Midbrain (tissue), 1 donor: ENCODE results near the gene DENND4A.
A peak's percentile ranks its signal among the peaks of the same experiment; 100 is the strongest.
"Not testable (repeated sequence)": the region's sequence is repeated elsewhere in the genome, so short reads cannot be mapped to it uniquely, and the experiment has no call there.

Experiments used
- DNase-seq: peaks from one replicate; lab custom pipeline; 2025; lab: John Stamatoyannopoulos, UW

The DENND4A gene

DNA sequence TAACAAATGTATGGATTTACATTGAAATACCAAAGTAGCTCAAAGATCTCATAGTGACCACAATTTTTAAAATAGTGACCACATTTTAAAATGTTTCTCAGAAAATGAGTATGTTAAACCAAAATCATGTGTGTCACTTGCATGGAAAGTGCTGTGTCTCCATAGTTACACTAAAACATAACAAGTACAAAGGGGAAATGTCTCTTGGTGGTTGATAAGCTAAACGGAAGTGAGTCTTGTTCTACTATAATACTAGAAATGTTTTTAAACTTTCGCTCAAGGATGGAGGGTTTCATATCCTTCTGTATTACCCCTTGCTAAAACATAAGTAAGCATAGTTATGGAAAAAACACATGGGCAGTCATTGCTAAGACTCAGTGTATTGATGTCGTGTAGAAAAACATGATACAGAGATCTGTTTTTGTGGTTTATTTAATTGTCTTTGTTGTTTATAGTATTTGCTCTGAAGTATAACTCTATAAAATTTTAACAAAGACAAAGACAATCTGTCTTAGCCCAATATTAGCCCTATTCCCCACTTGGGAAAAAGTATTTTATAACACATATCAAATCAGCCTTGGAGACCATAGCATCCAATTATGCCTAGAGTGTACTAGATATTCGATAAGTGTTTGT is 27.0 kb upstream of the DENND4A start:
- DNase-seq: no peak

DNA sequence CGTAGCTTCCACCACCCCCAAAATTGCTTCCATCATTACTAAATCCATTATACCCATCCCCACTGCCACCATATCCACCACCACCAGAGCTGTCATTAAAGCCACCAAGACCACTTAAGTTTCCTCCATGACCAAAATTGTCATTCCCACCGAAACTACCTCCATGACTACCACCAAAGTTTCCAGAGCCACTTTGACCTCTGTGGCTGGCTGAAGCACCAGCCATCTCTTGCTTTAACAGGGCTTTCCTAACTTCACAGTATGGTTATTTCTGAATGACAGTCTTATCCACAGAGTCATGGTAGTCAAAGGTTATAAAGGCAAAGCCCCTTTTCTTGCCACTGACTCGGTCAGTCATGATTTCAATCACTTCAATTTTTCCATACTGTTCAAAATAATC is 24.3 kb upstream of the DENND4A start:
- DNase-seq: no peak

DNA sequence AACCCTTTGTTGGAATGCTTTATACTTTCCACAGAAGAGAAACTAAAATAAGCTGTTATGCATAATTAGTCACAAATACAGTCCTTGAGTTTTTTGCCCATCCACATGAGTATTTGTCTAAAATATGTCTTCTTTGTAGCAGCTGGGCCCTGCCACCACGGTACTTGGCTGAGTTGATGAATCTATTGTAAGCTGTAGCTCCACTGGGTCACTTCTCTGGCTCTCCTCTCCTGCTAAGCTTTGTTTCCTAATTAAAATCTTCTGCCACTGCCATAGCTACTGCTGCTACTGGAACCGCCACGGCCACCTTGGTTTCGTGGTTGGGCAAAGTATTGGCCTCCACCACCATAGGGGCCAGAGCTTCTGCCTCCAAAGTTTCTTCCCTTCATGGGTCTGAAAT is 23.9 kb upstream of the DENND4A start:
- peak; percentile 8 for DNase-seq

DNA sequence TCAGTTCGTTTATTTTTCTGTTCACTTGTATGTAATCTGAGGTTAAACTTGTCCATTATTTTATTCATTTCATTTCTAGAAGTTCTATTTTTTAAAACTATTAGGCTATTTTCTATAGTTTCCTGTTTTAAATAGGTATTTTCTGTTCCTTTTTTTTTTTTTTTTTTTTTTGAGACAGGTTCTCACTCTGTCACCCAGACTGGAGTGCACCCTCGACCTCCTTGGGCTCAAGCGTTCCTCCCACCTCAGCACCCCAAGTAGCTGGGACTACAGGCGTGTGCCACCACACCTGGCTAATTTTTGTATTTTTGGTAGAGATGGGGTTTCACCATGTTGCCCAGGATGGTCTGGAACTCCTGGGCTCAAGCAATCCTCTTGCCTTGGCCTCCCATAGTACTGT is 22.2 kb upstream of the DENND4A start:
- DNase-seq: not testable (repeated sequence)

DNA sequence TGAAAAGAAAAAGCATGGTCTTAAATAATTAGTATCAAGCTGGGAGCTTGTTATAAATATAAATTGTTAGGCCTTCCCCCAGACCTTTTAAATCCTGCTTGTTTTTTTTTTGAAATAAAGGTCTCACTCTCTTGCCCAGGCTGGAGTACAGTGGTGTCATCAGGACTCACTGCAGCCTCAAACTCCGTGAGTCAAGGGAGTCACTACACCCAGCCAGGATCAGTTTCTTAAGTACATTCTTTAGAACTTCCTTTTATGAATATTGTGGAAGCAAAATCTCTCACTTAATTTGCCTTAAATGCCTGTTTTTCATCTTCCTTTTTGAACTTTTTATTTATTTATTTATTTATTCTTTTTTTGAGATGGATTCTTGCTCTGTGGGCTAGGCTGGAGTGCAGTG is 20.8 kb upstream of the DENND4A start:
- DNase-seq: no peak

DNA sequence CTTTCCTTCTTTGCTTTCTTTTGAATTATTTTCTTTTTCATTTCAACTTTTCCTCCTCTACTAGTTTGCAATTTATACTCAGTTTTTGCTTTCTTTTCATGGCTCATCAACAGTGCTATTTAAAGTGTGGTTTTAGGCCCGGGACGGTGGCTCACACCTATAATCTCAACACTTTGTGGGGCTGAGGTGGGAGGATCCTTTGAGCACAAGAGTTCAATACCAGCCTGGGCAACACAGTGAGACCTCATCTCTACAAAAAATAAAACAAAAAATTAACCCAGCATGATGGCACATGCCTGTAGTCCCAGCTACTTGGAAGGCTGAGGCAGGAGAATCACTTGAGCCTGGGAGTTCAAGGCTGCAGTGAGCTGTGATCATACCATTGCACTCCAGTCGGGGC is 20.4 kb upstream of the DENND4A start:
- no peak for DNase-seq

DNA sequence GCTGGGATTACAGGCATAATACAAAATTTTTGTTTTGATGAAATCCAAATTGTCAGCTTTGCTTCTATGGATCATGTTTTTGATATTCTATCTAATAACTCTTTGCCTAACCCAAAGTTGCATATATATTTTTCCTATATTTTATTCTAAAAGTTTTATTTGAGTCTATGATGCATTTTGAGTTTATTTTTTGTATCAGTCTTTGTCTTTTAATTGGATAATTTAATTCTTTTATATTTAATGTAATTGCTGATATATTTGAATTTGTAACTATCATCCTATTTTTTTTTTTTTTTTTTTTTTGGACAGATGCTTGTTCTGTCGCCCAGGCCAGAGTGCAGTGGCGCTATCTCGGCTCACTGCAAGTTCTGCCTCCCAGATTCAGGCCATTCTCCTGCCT is 19.7 kb upstream of the DENND4A start:
- no peak for DNase-seq

DNA sequence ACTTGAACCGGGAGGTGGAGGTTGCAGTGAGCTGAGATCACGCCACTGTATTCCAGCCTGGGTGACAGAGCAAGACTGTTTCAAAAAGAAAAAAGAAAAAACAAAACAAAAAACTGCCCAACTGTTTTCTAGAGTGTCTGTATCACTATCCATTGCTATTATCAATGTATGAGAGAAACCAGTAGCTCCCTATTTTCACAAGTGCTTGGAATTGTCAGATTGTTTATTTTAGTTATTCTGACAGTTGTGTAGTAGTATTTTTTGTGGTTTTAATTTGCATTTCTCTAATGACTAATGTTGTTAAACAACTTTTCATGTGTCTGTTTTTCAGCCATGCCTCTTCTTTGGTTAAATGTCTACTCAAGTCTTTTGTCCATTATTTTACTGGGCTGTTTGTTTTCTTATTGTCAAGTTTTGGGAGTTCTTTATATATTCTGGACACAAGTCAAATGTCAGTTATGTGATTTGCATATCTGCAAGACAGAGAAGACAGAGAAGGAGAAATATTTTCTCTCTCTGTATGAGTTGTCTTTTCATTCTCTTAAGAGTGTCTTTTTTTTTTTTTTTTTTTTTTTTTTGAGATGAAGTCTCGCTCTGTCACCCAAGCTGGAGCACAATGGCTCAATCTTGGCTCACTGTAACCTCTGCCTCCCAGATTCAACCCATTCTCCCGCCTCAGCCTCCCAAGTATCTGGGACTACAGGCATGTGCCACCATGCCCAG is 19.1 kb upstream of the DENND4A start:
- DNase-seq: not testable (repeated sequence)

DNA sequence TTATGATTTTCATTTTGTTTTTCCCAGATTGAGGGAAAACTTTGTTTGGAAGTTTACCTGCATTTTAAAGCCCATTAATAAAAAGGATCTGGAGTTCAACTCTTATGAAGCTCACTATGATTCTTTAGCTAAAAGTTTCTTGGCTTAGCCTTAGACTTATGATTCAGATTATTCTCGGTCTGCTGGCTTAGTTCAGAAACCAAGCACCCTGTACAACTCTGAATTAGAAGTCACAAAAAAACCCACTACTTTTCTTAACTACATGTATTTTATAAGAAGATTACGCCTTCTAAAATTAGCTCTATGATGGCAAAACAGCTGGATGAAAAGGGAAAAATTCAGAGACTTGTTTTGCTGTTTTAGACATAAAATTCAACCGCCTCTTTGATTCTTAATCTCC is 14.3 kb upstream of the DENND4A start:
- DNase-seq: no peak

DNA sequence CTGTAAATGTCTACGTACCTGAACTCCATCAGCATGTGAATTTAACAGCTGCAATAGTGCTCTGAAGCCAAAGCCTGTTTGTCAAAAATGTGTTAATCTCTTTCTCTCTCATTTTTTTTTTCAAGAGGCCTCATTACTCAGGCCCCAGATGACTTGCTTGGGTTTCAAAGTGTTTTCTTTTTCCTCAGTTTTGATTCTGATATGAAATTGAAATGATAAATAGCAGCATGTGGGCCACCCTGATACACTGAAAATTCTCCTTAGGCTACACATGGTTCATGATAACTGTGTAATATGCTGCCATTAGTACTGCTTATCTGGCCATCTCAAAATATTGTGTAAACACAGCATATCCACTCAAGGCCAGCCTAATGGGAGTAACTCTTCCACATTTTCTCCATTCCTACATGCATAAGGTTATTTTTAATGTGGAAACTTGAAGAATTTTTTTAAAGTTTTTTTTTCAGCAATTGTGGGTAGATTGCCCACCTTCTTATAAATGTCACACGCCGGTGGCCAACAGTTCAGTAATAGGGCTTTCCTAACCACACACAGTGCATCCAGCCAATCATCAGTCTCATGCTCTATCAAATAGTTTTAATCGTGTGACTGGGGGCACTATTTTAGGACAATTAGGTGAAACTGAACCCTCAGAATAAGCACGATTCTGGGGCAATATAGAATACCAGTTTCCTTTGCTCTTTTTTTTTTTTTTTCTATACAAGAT is 13.1 kb upstream of the DENND4A start:
- DNase-seq: no peak

DNA sequence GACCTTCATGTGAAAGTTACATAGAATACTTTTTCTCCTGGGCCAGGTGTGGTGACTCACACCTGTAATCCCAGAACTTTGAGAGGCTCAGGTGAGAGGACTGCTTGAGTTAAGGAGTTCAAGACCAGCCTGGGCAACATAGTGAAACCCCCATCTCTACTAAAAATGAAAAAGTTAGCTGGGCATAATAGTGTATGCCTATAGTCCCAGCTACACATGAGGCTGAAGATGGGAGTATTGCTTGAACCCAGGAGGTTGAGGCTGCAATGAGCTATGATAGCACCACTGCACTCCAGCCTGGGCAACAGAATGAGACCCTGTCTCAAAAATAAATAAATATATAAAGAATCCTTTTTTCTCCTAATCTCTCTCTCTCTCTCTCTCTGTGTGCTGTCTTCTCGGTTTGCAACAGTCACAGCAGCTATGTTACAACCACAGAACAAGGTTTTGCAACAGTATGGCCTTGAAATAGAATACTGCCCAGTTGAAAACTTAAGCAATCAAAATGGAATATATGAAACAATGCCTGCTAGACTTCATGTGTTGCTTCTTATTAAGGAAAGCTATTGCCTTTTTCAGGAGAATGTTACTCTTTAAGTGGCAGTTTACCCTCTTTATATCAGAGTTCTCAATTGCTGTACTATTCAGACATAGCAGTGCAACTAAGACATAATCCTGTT is 12.3 kb upstream of the DENND4A start:
- peak; percentile 15 for DNase-seq

DNA sequence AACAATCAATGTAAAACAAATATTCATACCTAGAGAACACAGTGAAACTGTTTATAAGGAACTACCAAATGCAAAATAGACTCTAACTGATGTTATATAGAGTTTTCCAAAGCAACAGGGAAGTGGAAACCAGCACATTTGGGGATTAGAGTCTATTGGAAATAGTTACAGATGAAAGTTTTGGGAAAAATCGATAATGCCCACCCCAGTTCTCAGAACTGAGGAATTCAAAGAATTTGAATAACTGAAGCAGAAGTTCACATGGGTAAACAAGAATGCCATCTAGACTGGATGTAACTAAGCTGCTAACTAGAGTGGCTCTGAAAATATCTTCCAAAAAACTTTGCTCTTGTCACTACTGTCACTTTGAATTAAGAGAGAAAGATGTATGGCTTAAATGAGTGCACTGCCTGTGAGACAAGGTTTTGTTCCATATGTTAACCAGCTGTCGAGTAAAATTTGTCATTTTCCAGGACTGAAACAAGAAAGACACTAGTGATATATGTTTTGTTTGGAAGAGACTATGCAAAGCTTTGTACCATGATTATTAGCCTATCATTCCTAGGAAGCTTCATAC is 9.2 kb upstream of the DENND4A start:
- no peak for DNase-seq

DNA sequence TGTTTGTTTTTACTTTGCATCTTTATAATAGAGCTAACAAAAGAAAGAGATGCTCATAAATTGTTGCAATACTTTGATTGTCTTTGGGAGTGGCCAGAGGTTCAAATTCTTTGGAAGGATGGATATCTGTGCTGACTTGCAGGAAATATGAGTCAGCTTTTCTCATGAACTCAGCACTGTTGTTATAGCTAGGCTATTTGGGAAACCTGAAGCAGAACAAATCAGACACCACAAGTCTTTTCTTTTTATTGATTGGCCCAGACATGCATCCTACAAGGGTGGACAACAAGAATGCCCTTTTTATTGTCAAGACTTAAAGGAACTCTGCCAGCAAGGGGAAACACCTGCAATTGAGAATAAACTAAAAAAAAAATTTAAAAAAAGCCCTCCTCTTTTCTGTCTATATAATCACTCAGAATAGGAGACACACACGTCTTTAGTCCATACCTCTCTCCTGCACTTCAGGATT is 4.6 kb upstream of the DENND4A start:
- no peak for DNase-seq

DNA sequence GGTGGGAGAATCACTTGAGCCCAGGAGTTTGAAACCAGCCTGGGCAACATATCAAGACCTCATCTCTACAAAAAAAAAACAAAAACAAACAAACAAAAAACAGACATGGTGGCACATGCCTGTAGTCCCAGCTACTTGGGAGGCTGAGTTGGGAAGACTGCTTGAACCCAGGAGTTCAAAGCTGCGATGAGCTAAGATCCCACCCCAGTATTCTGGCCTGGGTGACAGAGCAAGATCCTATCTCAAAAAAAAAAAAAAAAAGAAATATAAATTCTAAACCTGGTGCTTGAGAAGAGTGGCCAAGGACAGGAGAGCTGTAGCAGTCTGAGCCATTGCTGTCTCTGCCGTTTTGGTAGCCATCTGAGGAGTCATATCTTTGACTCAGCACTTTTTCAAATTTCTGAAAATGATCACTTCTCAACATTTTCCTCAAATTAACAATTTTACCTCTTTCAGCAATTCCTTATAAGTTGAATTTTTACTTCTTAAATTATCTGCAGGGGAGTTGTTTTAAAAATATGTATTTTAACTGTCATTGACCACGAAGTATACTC is 3.6 kb upstream of the DENND4A start:
- DNase-seq: no peak

DNA sequence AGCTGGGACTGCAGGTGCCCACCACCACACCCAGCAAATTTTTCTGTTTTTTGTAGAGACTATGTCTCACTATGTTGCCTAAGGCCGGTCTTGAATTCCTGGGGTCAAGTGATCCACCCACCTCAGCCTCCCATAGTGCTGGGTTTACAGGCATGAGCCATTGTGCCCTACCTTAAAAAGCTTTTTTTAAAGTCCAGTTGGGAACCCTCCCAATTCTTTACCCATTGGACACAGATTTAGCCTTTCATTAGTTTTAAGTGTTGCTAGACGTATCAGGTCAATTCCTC is 1.7 kb upstream of the DENND4A start:
- DNase-seq: no peak

DNA sequence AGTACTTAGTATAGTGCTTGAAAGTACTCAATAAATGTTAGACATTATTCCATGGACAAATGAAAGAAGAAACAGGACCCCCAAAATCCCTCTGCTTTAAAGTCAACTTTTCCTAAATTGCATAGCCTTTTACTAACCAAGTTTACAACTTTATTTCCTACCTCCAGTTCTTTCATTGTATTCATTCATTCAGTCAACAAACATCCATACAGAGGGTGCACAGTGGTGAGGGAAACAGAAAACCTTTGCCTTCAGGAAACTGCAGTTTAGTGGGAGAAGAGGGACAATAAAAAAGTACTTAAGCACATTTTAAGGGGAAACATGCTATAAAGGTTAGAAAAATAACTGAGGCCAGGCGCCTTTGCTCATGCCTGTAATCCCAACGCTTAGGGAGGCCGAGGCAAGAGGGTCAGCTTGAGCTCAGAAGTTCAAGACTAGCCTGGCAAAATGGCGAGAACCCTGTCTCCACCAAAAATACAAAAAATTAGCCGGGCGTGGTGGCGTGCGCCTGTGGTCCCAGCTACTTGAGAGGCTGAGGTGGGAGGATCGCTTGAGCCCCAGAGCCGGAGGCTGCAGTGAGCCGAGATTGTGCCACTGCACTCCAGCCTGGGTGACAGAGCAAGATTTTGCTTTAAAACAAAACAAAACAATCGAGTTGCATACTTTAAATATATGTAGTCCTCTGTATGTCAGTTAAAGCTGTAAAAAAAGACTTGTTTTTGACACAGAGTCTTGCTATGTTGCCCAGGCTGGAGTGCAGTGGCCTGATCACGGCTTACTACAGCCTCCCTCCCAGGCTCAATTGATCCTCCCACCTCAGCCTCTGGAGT is 1.1 kb upstream of the DENND4A start:
- DNase-seq: no peak

DNA sequence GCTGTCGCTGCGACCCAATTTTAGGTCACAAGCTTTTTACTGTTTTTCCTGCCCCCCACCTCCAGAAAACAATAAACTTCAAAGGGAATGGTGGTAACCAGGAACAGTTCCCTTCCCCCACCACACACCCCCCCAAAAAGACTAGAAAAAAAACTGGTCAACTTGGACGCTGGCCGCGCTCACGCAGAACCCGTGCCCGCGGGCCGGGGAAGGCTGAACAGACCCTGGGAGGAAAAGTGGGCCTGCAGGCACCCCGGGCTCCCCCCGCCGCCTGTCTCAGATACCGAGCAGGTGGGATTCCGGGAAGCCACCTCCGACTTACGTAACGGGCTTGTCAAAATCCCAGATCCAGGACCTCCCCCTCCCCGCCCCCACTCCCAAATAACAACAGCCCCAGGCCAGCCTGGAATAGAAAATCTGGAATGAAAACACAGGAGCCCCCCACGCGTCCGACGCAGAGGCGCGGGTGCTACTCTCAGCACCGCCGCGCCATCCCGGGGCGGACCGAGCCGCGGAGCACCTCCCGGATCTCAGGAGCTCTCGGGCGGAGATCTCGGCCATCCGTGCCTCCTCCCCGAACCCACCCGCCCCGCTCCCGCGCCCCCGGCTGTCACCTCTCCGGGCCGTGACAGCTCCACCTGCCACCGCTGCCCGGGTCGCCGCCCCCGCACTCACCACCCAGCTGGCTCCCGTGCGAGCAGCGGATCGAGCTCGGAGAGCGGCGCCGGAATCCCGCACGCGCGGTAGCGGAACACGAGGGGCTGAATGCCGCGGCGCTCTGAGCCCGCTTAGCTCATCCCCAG is 557 bp downstream of the DENND4A start:
- DNase-seq: peak; percentile 57

DNA sequence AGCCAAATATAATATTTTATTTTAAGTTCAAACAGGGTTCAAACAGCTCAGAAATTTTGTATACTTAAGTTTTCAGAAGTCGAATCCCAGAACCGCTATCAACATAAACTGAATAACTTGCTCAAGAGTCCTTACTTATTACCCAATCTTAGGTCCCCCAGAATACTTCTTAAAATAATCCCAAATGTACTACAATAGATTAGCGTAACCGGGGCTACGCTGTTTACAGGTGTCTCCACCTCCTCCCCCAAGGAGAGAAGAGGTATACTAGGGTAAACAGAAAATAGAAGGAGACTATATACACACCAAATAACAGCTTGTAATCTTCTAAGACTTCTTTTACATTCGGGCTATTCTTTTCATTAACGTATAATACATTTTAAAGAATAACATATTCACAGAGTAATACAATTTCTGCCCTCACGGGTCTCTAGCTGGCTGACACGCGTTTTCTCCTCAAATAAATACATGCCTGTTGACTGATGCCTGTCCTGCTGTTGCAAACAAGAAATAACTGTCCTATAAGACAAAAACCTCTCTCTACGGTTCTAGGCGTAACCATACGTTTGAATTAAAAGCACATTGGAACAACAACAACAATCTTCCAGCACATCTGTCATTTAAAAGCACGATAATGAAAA is 1.3 kb downstream of the DENND4A start:
- peak; percentile 48 for DNase-seq

DNA sequence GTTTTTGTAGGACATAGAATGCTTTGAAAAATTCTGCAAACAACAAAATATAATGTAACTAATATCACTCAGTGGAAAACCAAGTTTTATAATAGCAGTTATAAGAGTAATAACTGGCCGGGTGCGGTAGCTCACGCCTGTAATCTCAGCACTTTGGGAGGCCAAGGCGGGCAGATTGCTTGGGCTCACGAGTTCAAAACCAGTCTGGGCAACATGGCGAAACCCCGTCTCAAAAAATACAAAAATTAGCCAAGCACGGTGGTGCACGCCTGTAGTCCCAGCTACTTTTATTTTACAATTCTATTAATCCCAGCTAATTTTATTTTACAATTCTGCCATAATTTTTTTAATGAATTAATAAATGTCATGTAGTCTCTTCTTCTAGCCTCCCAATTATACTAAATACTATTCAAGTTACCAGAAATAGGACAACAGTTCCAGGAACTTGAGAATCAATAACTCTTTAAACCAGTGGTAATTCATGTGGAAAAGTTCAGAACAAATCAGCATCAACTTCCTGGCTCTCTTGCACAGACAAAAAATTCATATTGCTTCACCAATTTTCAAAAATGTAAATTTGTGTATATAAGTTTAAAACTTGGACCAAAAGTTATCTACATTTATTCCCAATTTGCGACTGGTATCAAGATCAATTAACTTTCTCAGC is 2.2 kb downstream of the DENND4A start:
- DNase-seq: no peak
